GM21390 (cell line): ENCODE measurements around the gene FBXL12.
A peak's percentile ranks its signal among the peaks of the same experiment; 100 is the strongest.
"Not testable (repeated sequence)": the region's sequence is repeated elsewhere in the genome, so short reads cannot be mapped to it uniquely, and the experiment has no call there.

Experiments used
- ATAC-seq: cut with Tn5 transposase; IDR thresholded peaks from one replicate; pipeline ENCODE4 v1.9.1; 2021; ENCODE audit not compliant: unreplicated experiment

FBXL12 gene

GRCh38 chr19:9793071-9793591, 25.7 kb downstream of the FBXL12 start:
- no peak for ATAC-seq

GRCh38 chr19:9792206-9793070, 26.4 kb downstream of the FBXL12 start:
- peak; percentile 49 for ATAC-seq

DNA sequence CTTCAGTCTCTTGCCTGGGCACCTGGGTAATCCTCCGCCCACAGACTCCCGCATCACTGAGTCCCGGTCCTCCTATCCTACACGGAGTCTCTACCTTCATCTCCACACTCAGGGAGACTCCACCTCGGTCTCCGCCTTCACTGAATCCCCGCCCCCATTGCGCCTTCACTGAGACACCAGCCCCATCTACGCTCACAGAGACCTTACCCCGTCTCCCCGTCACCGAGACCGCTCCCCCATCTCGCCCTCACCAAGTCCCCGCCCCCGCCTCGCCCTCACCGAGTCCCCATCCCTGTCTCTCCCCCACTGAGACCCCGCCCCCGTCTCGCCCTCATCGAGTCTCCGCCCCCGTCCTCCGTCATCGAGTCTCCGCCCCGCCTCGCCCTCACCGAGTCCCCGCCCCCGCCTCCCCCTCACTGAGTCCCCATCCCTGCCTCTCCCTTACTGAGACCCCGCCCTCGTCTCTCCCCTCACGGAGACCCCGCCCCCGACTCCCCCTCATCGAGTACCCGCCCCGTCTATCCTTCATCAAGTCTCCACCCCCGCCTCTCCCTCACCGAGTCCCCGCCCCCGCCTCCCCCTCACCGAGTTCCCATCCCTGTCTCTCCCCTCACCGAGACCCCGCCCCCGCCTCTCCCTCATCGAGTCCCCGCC, 27.2 kb downstream of the FBXL12 start:
- no peak for ATAC-seq

GRCh38 chr19:9791073-9791367, 27.9 kb downstream of the FBXL12 start:
- not testable (repeated sequence) for ATAC-seq

GRCh38 chr19:9789579-9789978, 29.3 kb downstream of the FBXL12 start:
- not testable (repeated sequence) for ATAC-seq

GRCh38 chr19:9789066-9789465, 29.8 kb downstream of the FBXL12 start:
- ATAC-seq: no peak

DNA sequence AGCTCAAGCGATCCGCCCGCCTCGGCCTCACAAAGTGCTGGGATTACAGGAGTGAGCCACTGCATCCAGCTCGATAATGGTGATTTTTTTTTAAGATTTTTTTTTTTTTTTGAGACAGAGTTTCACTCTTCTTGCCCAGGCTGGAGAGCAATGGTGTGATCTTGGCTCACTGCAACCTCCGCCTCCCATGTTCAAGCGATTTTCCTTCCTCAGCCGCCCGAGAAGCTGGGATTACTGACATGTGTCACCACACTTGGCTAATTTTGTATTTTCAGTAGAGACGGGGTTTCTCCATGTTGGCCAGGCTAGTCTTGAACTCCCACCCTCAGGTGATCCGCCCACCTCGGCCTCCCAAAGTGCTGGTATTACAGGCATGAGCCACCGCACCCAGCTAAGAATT, 30.3 kb downstream of the FBXL12 start:
- not testable (repeated sequence) for ATAC-seq

- no peak for ATAC-seq
Observed at GRCh38 chr19:9786819-9787218, 32.1 kb downstream of the FBXL12 start.

DNA sequence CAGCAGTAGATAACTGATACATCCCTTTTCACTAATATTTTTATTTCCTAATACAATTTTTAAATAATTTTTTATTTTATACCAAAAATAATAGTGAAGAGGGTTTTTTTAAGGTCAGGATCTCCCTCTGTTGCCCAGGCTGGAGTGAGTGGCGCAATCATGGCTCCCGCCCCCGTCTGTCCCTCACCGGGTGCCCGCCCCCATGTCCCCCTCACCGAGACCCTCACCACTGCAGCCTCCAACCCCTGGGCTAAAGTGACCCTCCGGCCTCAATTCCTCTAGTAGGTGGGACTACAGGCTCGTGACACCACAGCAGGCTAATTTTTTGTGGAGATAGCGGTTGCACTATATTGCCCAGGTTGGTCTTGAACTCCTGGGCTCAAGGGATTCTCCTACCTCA, 32.5 kb downstream of the FBXL12 start:
- no peak for ATAC-seq

- peak; percentile 65 for ATAC-seq
Observed at GRCh38 chr19:9785367-9786331, 33.2 kb downstream of the FBXL12 start.

GRCh38 chr19:9784163-9784496, 34.7 kb downstream of the FBXL12 start:
- ATAC-seq: not testable (repeated sequence)

GRCh38 chr19:9782338-9782737, 36.5 kb downstream of the FBXL12 start:
- no peak for ATAC-seq

GRCh38 chr19:9768175-9769112, 50.4 kb downstream of the FBXL12 start, which contains the start of gene ZNF846:
Gene ZNF846, minus strand, starts transcription at chr19:9768738. Its CDS starts 3,788 bp downstream, at chr19:9764950.
- ATAC-seq: peak; percentile 96
